Left renal cortex interstitium (tissue), 4 donors: Measurements from ENCODE around the gene NDUFA7. TPM values are rescaled to one million over a fixed set of nuclear protein-coding genes. Genes with fewer than 3 reads are reported as not detected.
"Not testable (repeated sequence)": the region's sequence is repeated elsewhere in the genome, so short reads cannot be mapped to it uniquely, and the experiment has no call there.

Experiments used
- DNase-seq, 4 donors: peaks; one replicate each; pipeline ENCODE4 v3.0.0-alpha.2; 2013; ENCODE audit warnings: low read depth in 4 of 4, low spot score in 2 of 4, missing footprints in 1 of 4
- polyA plus RNA-seq, 4 donors: library from polyadenylated mRNA; unstranded; fragments of 120-200 nt; gene quantifications; one replicate each; pipeline ENCODE4 v1.2.1, GENCODE V29; 2013; ENCODE audit not compliant: insufficient read length in 4 of 4

The NDUFA7 gene
- polyA plus RNA-seq, 4 donors, result 43.4 to 69.9 (median 54.2) TPM

DNA sequence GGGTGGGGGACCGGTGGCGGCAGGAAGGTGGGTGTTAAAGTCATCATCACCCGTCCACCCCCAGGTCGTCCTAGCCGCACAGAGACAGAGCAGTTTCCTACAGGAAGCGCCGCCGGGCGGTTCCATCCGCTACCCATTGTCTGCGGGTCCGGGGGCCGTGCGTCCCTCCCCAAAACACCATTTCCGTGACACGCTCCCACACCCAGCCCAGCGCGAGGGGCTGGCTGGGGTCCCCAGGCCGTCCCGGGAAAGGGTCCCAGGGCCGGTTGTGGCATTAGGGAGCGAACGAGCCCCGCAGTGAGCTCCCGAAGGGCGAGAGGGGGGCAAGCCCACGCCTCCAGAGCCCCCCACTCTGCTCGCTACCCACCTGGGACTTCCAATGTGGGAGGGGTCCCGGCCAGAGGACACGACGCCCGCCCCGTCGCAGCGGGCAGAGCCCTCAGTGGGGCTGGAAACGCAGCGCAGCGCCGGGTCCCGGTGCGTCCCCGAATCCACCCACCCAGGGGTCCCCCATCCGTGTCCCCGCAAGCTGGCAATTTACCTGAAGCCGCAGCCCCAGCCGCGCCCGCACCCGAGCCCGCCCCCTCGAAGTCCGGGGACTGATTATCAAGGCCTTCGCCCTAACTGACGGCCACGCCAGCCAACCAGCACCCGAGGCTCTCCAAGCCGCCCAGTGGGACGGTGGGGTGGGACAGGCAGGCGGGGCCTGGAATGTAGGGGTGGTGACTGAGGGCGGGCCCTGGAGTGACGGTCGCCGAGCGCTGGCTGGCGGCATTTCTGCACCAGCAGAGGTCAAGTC, 21.7 kb upstream of the NDUFA7 start, which contains the start of gene KANK3:
KANK3 (minus strand) TSS at position 579 of the 799 bp plus-strand sequence. CDS start 5,434 bp downstream, outside the sequence.
- peak in 1 of 4 donors; percentile 87 for DNase-seq

- DNase-seq, result no peak
Measured at GRCh38 chr19:8342316-8342683, 21.1 kb upstream of the NDUFA7 start.

DNA sequence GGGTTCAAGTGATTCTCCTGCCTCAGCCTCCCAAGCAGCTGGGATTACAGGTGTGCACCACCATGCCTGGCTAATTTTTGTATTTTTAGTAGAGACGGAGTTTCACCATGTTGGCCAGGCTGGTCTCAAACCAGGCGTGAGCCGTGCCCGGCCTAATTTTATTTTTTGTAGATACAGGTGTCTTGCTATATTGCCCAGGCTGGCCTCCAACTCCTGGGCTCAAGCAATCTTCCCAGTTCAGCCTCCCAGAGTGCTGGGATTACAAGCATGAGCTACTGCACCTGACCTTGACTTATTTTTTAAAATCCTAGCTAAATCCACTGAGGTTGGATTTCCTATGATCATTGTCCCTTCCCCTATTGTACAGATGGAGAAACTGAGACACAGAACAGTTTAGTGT, 20.3 kb upstream of the NDUFA7 start:
- not testable (repeated sequence) for DNase-seq

DNA sequence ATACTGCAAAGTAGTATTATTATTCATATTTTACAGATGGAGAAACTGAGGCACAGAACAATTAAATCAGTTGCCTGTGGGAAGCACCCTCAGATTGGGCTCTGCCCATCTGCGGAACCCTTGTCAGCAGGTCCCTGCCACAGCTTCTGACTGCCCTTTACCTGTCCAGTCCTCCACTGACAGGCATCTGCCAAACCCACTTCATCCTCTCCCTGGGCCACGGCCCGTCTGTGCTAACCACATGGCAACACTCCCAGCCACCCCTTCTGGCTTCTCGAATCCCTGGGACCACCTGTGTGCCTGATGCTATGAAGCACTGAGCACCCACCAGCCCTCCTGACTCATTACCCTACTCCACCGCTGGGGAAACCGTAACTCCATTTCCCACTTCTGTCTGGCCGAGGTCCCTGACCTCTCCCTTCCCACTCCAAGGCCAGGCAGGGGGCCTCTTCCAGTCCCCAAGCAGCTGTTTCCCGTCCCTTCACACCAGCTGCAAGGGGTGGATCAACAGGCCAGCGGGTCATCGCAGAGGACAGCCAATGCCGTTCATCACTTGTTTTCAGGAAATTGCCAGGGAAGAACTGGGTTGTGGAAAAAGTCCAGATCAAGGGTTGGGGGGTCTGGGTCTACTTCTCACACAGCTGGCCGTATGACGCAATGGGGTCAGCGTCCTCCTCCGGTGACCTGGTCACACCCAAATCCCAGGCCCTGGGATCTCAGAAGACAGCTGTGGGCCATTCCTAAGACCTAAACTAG, 19.3 kb upstream of the NDUFA7 start:
- DNase-seq, result no peak

- DNase-seq, result no peak
Measured at GRCh38 chr19:8338835-8339234, 17.7 kb upstream of the NDUFA7 start.

DNA sequence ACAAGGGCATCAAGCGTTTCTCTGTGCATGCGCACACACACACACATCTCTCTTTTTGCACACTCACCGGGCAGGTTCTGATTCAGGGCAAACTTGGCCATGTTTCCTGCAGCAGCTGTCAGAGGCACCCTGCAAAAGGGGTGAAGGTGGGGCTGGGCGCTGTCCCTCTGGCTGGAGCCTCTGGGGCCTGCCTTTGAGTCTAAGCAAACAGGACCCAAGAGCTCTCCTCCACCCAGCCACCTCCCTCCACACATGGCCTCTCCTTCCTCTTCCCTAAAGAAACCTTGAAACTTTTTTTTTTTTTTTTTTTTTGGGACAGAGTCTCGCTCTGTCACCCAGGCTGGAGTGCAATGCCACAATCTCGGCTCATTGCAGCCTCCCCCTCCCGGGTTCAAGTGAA, 16.6 kb upstream of the NDUFA7 start:
- DNase-seq, result no peak

- DNase-seq, result no peak
Measured at GRCh38 chr19:8336660-8337059, 15.5 kb upstream of the NDUFA7 start.

- no peak for DNase-seq
Measured at GRCh38 chr19:8336072-8336569, 14.9 kb upstream of the NDUFA7 start.

DNA sequence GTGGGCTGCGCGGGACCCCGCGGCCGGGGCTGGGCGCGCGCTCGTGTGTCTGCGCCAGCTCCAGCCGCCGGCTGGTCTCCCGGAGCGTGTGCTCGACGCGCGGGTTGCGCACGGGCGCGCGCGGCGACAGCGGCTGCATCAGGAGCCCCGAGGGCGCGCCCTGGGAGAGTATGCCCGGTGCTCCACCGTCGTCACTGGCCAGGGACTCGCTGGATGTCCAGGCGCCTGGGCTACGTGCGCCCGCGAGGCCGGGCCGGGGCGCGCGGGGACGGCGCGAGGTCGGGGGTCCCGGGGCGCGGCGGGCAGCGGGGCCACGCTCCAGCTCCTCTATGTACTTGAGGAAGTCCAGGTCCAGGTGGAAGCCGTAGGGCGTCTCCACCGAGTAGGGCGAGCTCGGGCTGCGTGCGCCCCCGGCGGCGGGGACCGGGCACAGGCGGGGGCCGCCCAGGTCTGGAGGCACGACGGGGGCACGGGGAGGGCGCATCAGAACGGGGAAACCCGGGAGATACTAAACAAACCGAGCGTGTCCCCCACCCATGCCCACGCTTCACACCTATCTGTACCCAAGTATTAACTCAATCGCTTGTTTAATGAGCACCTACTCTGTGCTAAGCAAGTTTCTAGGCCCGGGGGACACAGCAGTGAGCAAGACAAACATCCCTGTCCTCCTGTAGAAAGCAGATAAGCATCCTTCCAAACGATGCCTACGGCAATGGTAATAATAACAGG, 14.3 kb upstream of the NDUFA7 start:
- DNase-seq, result no peak

- DNase-seq, result no peak
Measured at GRCh38 chr19:8334458-8335342, 13.5 kb upstream of the NDUFA7 start.

DNA sequence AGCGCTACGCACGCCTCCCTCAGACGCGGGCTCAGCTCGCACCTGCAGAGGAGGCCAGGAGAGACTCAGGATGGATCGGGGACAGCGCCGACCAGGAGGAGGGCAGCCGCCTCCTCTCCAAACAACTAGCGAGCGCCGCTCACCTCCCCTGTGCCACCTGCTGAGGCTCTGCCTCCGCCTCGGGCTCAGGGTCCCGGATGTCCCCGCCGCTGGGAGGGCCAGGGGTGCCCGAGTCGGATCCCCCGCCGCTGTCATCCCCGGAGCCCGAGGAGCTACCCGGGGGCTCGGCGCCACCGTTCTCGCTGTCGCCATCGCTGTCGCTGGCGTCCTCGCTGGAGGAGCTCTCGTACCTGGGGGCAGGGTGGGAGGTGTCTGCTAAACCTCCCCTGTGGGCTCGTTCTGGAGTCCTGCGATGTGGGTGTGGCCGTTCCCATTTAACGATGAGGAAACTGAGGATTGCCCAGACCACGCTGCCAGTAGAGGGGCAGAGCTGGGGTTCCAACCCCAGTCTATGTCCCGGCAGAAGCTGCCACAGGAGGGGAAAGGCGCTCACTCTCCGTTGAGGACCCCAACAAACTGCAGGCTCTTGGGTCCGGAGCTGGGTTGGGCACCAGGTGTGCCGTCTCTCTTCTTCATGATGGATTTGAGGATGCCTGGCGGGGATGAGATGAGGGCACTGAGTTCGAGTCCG, 12.7 kb upstream of the NDUFA7 start:
- DNase-seq, result no peak

DNA sequence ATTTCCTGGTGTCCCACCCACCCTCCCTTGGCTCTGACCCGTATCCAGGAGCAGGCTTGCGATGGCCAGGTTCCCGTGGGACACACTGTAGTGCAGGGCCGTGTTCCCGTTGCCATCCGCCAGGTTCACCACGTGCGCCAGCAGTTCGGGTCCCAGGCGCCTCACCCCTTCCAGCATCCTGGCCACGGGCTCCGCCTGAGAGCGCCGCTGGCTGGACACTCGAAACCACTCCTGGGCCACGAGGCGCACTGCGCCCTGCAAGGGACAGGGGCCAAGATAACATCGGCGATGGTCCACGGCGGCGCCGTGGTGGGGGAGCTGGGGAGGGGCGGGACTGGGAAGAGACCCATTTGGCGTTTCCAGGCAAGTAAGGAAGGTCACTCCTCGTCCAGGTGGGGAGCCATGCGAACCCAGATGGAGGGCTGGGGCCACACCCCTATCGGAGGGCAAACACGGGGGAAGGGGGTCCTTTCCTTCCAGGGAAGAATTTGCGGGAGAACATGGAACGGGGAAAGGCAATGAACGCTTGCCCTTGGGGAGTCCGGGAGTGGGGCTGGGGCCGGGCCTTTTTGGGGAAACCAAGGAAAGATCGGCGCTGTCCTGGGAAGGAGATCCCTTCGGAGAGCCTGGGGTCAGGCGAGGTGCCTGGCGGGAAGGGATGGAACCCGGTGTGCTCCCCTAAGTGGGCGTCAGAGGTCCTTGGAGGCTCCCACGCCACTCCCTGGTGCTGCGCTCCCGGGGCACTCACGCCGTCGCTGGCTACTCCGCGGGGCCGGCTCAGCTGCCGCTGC, 12.0 kb upstream of the NDUFA7 start:
- no peak for DNase-seq

GRCh38 chr19:8331263-8331845, 10.2 kb upstream of the NDUFA7 start:
- no peak for DNase-seq

GRCh38 chr19:8329996-8330395, 8.8 kb upstream of the NDUFA7 start:
- no peak for DNase-seq

- DNase-seq, result no peak
Measured at GRCh38 chr19:8325454-8325853, 4.3 kb upstream of the NDUFA7 start.

GRCh38 chr19:8324186-8325050, 3.2 kb upstream of the NDUFA7 start:
- DNase-seq, result no peak

DNA sequence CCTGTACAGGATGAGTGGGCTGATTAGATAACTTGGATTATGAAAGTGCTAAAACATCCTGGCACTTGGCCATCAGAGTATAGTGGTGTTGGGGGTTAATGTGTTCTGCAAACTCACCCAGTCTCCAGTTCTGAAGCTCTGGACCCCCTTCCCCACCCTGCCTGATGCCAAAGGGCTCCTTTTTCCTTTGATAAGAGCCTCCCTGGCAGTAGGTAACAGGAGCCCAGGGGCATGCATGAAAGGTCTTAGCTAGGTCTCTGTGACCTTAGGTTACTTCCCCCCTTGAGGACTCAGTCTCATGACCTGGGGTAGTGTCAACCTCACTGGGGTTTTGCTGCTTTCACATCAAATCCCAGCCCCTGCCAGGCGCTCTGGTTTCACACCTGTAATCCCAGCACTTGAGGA, 2.6 kb upstream of the NDUFA7 start:
- no peak for DNase-seq
